ENCODE results near the gene FHIT.

DNA sequence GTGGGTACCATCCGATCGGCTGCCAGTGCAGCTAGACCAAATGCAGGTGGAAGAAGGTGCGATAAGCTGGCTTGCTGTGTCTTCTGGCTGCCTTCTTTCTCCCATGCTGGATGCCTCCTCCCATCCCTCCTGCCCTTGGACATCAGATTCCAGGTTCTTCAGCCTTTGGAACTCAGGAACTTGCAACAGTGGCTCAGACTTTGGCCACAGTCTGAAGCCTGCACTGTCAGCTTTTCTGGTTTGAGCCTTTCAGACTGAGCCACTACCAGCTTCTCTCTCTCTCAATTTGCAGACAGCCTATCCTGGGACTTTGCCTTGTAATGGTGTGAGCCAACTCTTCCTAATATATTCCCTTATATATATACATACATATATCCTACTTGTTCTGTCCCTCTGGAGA is 485.5 kb downstream of the FHIT start:
- TF ChIP-seq, protein P1, sequence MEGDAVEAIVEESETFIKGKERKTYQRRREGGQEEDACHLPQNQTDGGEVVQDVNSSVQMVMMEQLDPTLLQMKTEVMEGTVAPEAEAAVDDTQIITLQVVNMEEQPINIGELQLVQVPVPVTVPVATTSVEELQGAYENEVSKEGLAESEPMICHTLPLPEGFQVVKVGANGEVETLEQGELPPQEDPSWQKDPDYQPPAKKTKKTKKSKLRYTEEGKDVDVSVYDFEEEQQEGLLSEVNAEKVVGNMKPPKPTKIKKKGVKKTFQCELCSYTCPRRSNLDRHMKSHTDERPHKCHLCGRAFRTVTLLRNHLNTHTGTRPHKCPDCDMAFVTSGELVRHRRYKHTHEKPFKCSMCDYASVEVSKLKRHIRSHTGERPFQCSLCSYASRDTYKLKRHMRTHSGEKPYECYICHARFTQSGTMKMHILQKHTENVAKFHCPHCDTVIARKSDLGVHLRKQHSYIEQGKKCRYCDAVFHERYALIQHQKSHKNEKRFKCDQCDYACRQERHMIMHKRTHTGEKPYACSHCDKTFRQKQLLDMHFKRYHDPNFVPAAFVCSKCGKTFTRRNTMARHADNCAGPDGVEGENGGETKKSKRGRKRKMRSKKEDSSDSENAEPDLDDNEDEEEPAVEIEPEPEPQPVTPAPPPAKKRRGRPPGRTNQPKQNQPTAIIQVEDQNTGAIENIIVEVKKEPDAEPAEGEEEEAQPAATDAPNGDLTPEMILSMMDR (IDR thresholded peaks at IDR 0.05), result no peak
- TF ChIP-seq POLR2A (IDR thresholded peaks at IDR 0.05), result no peak

Data from suprapubic skin (tissue), 3 donors.